Activated naive CD8-positive, alpha-beta T cell treated with anti-CD3 and anti-CD28 coated beads, Interleukin-2, amount 10 ng/mL, durations not matched to agents 7 days and 5 days (primary cell): ENCODE measurements around the gene RAB40AL. TPM values are rescaled to one million over a fixed set of nuclear protein-coding genes. Genes with fewer than 3 reads are reported as not detected.
"Not testable (repeated sequence)": the region's sequence is repeated elsewhere in the genome, so short reads cannot be mapped to it uniquely, and the experiment has no call there.

Source experiments
- ATAC-seq: fragments of 150-1000 bp; cut with Tn5 transposase; one replicate; pipeline ENCODE4 v1.10.0; 2021; ENCODE audit warnings: low read depth, moderate library complexity
- POLR2A ChIA-PET: fragments of 350-600 bp; sonication (Branson Sonifier 250); formaldehyde crosslinking; loops from one replicate; lab custom pipeline; 2021; ENCODE audit warnings: antibody characterized with exemption; lab: Charles Lee
- DNase-seq: peaks from one replicate; pipeline ENCODE4 v3.0.0; 2021
- H3K27ac Mint-ChIP-seq: one replicate; pipeline ENCODE4 v1.8.0; 2022; ENCODE audit warnings: mild to moderate bottlenecking, mixed read lengths
- H3K27me3 Mint-ChIP-seq: one replicate; pipeline ENCODE4 v1.8.0; 2022; ENCODE audit warnings: mild to moderate bottlenecking, moderate library complexity, mixed read lengths
- H3K36me3 Mint-ChIP-seq: one replicate; pipeline ENCODE4 v1.8.0; 2021; ENCODE audit warnings: mild to moderate bottlenecking, mixed read lengths
- H3K4me1 Mint-ChIP-seq: one replicate; pipeline ENCODE4 v1.8.0; 2021; ENCODE audit warnings: mixed read lengths
- H3K4me3 Mint-ChIP-seq: one replicate; pipeline ENCODE4 v1.8.0; 2022; ENCODE audit warnings: mild to moderate bottlenecking, moderate library complexity, mixed read lengths
- H3K9me3 Mint-ChIP-seq: one replicate; pipeline ENCODE4 v1.8.0; 2021; ENCODE audit warnings: mixed read lengths
- total RNA-seq, 2 experiments: library from RNA; stranded (reverse); gene quantifications; one replicate each; pipeline ENCODE4 v1.2.3, GENCODE V29; 2021

Gene RAB40AL
- total RNA-seq, 2 experiments from 2014 or later: 0.33 to 0.60 TPM

DNA sequence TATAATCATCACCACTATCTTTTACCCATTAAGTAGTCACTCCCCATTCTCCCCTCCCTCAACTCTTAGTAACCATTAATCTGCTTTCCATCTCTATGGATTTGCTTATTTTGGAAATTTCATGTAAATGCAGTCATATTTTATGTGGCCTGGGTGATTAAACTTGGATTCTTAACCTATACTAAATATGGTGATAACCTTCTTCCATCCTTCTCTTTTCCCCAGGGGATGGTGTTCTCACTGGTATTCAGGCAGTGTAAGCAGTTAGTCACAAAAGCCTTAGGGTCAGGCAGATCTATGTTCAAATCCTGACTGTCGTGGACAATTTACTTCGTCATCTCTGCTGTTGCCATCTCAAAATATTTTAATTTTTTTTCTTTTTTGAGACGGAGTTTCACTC, 29.6 kb downstream of the RAB40AL start:
- Mint-ChIP-seq H3K27ac (no peak overlapping the region), H3K27me3 (no peaks in the 10 kb centered on the region), H3K4me3 (no peak overlapping the region), H3K4me1 (no peaks in the 10 kb centered on the region), H3K36me3 (no peaks in the 10 kb centered on the region), H3K9me3 (peaks cover 2% of the 10 kb centered on the region)
- DNase-seq: no peak
- ATAC-seq: no peak
- POLR2A ChIA-PET: no interaction called here

DNA sequence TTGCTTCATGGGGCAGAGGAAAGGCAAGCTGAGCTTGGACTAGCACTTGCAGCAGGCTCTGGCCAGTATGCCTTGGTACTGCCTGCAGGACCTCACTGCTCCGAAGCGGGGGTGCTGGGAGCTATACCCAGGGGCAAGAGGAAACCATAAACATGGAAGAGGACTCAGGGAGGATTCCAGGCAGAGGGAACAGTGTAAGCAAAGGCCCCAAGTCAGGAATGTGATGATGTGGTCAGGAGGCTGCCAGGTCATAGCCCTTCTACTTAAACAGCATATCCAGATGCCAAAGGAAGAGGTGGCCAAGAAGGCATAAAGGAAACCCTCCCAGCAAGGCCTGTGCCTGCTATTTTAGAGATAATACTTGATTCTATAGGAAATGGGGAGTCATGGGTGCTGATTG, 31.1 kb downstream of the RAB40AL start:
- POLR2A ChIA-PET: no interaction called here
- Mint-ChIP-seq H3K27ac (no peak overlapping the region), H3K27me3 (no peaks in the 10 kb centered on the region), H3K4me3 (no peak overlapping the region), H3K4me1 (no peaks in the 10 kb centered on the region), H3K9me3 (peaks cover 2% of the 10 kb centered on the region), H3K36me3 (no peaks in the 10 kb centered on the region)
- ATAC-seq (no peak), DNase-seq (no peak)

DNA sequence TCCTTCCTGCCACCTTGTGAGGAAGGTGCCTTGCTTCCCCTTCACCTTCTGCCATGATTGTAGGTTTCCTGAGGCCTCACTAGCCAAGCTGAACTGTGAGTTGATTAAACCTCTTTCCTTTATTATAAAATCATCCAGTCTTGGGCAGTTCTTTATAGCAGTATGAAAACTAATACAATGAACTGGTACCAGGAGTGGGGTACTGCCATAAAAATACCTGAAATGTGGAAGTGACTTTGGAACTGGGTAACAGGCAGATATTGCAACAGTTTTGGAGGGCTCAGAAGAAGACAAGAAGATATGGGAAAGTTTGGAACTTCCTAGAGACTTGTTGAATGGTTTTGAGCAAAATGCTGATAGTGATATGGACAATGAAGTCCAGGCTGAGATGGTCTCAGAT, 34.5 kb downstream of the RAB40AL start:
- not testable (repeated sequence) for H3K9me3 Mint-ChIP-seq

GRCh38 chrX:102975016-102975415, 37.9 kb downstream of the RAB40AL start:
- DNase-seq (no peak), ATAC-seq (no peak)
- Mint-ChIP-seq H3K27ac (no peak overlapping the region), H3K9me3 (peaks cover 6% of the 10 kb centered on the region), H3K4me1 (no peaks in the 10 kb centered on the region), H3K4me3 (no peak overlapping the region), H3K27me3 (peaks cover 3% of the 10 kb centered on the region), H3K36me3 (no peaks in the 10 kb centered on the region)
- POLR2A ChIA-PET: no interaction called here

More for the DNA sequence above, 34.5 kb downstream of the RAB40AL start:
- ATAC-seq, H3K4me1 Mint-ChIP-seq, DNase-seq, POLR2A ChIA-PET, H3K36me3 Mint-ChIP-seq, H3K27ac Mint-ChIP-seq, H3K4me3 Mint-ChIP-seq, H3K27me3 Mint-ChIP-seq: not testable (repeated sequence)

DNA sequence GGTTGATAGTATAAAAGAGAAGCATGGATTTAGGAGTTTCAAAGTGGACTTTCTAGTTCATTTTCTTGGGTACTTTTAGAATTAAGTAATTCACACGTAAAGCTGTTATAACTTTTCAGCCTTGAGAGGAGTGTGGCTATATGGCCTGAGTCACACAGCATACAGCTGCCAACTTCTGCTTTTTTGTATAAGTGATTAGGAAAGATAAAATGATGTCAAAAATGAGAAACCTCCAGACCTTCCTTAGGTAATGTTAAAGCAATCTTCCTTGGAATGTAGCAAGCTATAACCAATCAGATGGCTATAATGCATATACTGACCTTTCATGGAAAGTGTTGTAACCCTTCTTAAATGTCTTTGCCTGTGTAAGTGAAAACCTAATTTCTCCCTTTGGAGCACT, 39.2 kb downstream of the RAB40AL start:
- ATAC-seq: no peak
- Mint-ChIP-seq H3K4me3 (no peak overlapping the region), H3K9me3 (peaks cover 4% of the 10 kb centered on the region), H3K36me3 (no peaks in the 10 kb centered on the region), H3K27ac (no peak overlapping the region), H3K4me1 (no peaks in the 10 kb centered on the region), H3K27me3 (peaks cover 3% of the 10 kb centered on the region)
- POLR2A ChIA-PET: no interaction called here
- no peak for DNase-seq

GRCh38 chrX:102976793-102977495, 39.9 kb downstream of the RAB40AL start:
- Mint-ChIP-seq H3K9me3 (peaks cover 4% of the 10 kb centered on the region), H3K4me3 (no peak overlapping the region), H3K27me3 (peaks cover 3% of the 10 kb centered on the region), H3K36me3 (no peaks in the 10 kb centered on the region), H3K4me1 (no peaks in the 10 kb centered on the region), H3K27ac (no peak overlapping the region)
- ATAC-seq (no peak), DNase-seq (no peak)
- POLR2A ChIA-PET: no interaction called here

DNA sequence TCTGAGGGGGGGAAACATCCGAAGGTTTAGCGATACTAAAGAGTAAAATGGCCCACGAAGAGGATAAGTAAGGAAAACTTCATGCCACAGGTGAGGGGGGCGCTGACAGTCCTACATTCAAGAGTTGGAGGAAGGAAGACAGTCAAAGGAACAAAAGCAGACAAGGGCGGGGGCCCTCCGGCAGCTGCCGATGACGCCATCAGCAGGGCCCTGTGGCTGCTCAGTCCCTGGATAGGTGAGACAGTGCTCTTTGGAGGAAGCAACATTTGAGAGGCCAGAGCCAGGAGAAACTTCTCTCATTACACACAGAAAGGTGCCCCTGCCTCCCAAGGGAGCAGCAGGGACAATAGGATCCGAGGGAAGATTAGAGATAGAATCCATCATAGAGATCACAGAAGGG, 41.5 kb downstream of the RAB40AL start:
- no peak overlapping the region for H3K27ac Mint-ChIP-seq
- ATAC-seq (no peak), DNase-seq (no peak)
- H3K4me1 Mint-ChIP-seq: no peaks in the 10 kb centered on the region
- H3K9me3 Mint-ChIP-seq: peaks cover under 1% of the 10 kb centered on the region
- H3K4me3 Mint-ChIP-seq: no peak overlapping the region
- POLR2A ChIA-PET: no interaction called here
- H3K27me3 Mint-ChIP-seq: peaks cover 3% of the 10 kb centered on the region
- H3K36me3 Mint-ChIP-seq: no peaks in the 10 kb centered on the region

GRCh38 chrX:102979536-102979935, 42.5 kb downstream of the RAB40AL start:
- H3K4me1 Mint-ChIP-seq: no peaks in the 10 kb centered on the region
- H3K9me3 Mint-ChIP-seq: no peaks in the 10 kb centered on the region
- POLR2A ChIA-PET: no interaction called here
- H3K27me3 Mint-ChIP-seq: no peaks in the 10 kb centered on the region
- no peak overlapping the region for H3K27ac Mint-ChIP-seq
- H3K36me3 Mint-ChIP-seq: no peaks in the 10 kb centered on the region
- no peak for DNase-seq
- ATAC-seq: no peak
- H3K4me3 Mint-ChIP-seq: no peak overlapping the region

- H3K9me3 Mint-ChIP-seq: no peaks in the 10 kb centered on the region
- DNase-seq (no peak), ATAC-seq (no peak)
- H3K27ac Mint-ChIP-seq: no peak overlapping the region
- no peaks in the 10 kb centered on the region for H3K4me1 Mint-ChIP-seq
- POLR2A ChIA-PET: no interaction called here
- no peak overlapping the region for H3K4me3 Mint-ChIP-seq
- H3K27me3 Mint-ChIP-seq: no peaks in the 10 kb centered on the region
- no peaks in the 10 kb centered on the region for H3K36me3 Mint-ChIP-seq
Measured at GRCh38 chrX:102983205-102983604, 46.1 kb downstream of the RAB40AL start.

DNA sequence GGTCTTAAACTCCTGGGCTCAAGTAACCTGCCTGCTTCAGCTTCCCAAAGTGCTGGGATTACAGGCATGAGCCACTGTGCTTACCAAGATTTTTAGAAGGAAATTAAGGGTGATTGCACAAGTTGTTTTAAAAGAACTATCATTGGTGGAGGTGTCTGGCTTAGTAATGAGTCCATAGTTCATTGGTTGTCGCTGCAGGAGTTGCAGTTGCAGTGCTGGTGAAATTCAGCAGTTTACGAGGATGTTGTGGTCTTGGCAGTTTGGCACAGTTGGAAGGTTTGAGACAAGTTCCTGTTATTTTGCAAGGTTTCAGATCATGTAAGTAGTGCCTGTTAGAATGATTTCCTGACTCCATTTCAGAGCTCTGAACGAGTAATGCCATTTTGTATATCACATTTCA, 48.1 kb downstream of the RAB40AL start:
- ATAC-seq: no peak
- no peak overlapping the region for H3K4me3 Mint-ChIP-seq
- no peaks in the 10 kb centered on the region for H3K9me3 Mint-ChIP-seq
- DNase-seq: no peak
- H3K27ac Mint-ChIP-seq: no peak overlapping the region
- no peaks in the 10 kb centered on the region for H3K36me3 Mint-ChIP-seq
- POLR2A ChIA-PET: no interaction called here
- H3K27me3 Mint-ChIP-seq: no peaks in the 10 kb centered on the region
- H3K4me1 Mint-ChIP-seq: no peaks in the 10 kb centered on the region

Other genes starting within 250 kb of the RAB40AL start
- under 1 TPM; 0.77 to 0.89 TPM for gene GPRASP2, start 224.8 kb upstream of the RAB40AL start, total RNA-seq
- 1 to 10 TPM; 2.0 to 2.2 TPM for gene GPRASP3, start 216.5 kb upstream of the RAB40AL start, total RNA-seq
- gene BEX1, start 126.9 kb downstream of the RAB40AL start, total RNA-seq: not detected
- gene NXF3, start 155.9 kb downstream of the RAB40AL start, total RNA-seq: not detected